ENCODE results near the gene PRDX4.

GRCh38 chrX:23668335-23668734 is 1.0 kb downstream of the PRDX4 start:
- TF ChIP-seq SP1 (IDR thresholded peaks at IDR 0.05) (no peak), GABPA (IDR thresholded peaks at IDR 0.05 in 1 of 2, conservative IDR thresholded peaks at IDR 0.05 in 1 of 2) (no peak), TAF1 (conservative IDR thresholded peaks at IDR 0.05) (no peak), CTCF (IDR thresholded peaks at IDR 0.05; ENCODE audit: low read depth, low read length, missing input control) (no peak), REST (IDR thresholded peaks at IDR 0.05) (no peak), YY1 (IDR thresholded peaks at IDR 0.05) (peak; percentile 52), RXRA (IDR thresholded peaks at IDR 0.05) (peak in 1 of 2 donors; percentile 25), RAD21 (IDR thresholded peaks at IDR 0.05) (no peak)
